GM21717 (cell line): ENCODE data around the gene CBFA2T2.
"Not testable (repeated sequence)": the region's sequence is repeated elsewhere in the genome, so short reads cannot be mapped to it uniquely, and the experiment has no call there.

Experiments used
- ATAC-seq: cut with Tn5 transposase; IDR thresholded peaks from one replicate; pipeline ENCODE4 v1.9.1; 2021; ENCODE audit warnings: mild to moderate bottlenecking, moderate library complexity; ENCODE audit not compliant: unreplicated experiment

CBFA2T2 gene

GRCh38 chr20:33569802-33570391 is 80.0 kb downstream of the CBFA2T2 start:
- no peak for ATAC-seq

GRCh38 chr20:33570743-33571142 is 80.8 kb downstream of the CBFA2T2 start:
- no peak for ATAC-seq

- not testable (repeated sequence) for ATAC-seq
Measured at GRCh38 chr20:33573268-33573667, 83.4 kb downstream of the CBFA2T2 start.

- no peak for ATAC-seq
Measured at GRCh38 chr20:33575282-33575681, 85.4 kb downstream of the CBFA2T2 start.

- no peak for ATAC-seq
Measured at GRCh38 chr20:33576432-33577125, 86.7 kb downstream of the CBFA2T2 start.

- no peak for ATAC-seq
Measured at GRCh38 chr20:33578510-33578909, 88.6 kb downstream of the CBFA2T2 start.

- ATAC-seq, result no peak
Measured at GRCh38 chr20:33583143-33583542, 93.2 kb downstream of the CBFA2T2 start.

GRCh38 chr20:33584976-33585375 is 95.1 kb downstream of the CBFA2T2 start:
- ATAC-seq, result no peak

- ATAC-seq, result no peak
Measured at GRCh38 chr20:33585413-33585812, 95.5 kb downstream of the CBFA2T2 start.

GRCh38 chr20:33589059-33589458 is 99.2 kb downstream of the CBFA2T2 start:
- no peak for ATAC-seq

- ATAC-seq, result not testable (repeated sequence)
Measured at GRCh38 chr20:33591901-33592300, 102.0 kb downstream of the CBFA2T2 start.

GRCh38 chr20:33594743-33595142 is 104.8 kb downstream of the CBFA2T2 start:
- no peak for ATAC-seq

GRCh38 chr20:33600414-33600813 is 110.5 kb downstream of the CBFA2T2 start:
- no peak for ATAC-seq

GRCh38 chr20:33600981-33601380 is 111.1 kb downstream of the CBFA2T2 start:
- no peak for ATAC-seq

GRCh38 chr20:33601861-33602260 is 112.0 kb downstream of the CBFA2T2 start:
- ATAC-seq, result no peak

- ATAC-seq, result no peak
Measured at GRCh38 chr20:33602826-33603590, 113.1 kb downstream of the CBFA2T2 start.

- ATAC-seq, result no peak
Measured at GRCh38 chr20:33604084-33604990, 114.4 kb downstream of the CBFA2T2 start.

GRCh38 chr20:33604991-33605370 is 115.1 kb downstream of the CBFA2T2 start:
- no peak for ATAC-seq

GRCh38 chr20:33606118-33606771 is 116.3 kb downstream of the CBFA2T2 start:
- peak; percentile 63 for ATAC-seq

- no peak for ATAC-seq
Measured at GRCh38 chr20:33609504-33609903, 119.6 kb downstream of the CBFA2T2 start.
